Measurements from ENCODE around the gene SENP1.

Gene SENP1

DNA sequence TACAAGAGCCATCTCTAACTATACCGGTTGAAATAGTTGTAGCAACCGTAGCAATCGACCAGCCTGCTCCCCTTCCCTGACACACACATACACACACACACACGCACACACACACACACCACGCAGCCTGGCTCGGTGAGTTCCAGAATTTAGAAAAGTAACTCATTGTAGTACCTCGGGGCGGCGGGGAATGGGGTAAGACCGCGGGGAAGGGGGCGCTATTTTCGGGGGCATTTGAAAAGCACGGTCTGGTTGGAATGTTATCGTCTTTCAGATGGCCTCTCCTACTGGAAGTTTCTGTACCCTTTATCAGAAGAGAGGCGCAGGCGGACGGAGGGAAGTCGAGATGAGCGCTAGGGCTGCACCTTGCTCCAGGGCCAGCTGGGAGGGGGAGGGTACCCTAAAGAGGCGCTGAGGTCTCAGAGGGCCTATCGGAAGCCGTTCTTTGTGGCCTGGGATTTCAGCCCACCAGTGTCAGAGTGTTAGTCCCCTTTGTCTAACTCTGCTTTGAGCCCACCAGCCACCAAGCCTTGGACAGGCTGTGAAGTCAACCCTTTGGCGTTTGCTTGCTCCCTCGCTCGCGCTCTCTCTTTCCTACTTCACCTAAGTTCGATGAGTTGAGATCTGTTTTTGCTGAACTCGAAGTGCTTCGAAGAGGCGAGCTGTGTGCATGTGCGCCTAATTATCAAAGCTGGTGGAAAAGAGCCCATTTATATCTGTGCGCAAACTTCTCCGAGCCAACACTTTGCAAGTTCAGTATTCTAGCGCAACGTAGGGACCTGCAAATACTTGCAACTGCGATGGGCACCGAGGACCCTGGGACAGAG lies 102.4 kb downstream of the SENP1 start:
- DNase-seq (ENCODE audit: insufficient read length, low spot score) (no peak), FAIRE-seq (no peak)

DNA sequence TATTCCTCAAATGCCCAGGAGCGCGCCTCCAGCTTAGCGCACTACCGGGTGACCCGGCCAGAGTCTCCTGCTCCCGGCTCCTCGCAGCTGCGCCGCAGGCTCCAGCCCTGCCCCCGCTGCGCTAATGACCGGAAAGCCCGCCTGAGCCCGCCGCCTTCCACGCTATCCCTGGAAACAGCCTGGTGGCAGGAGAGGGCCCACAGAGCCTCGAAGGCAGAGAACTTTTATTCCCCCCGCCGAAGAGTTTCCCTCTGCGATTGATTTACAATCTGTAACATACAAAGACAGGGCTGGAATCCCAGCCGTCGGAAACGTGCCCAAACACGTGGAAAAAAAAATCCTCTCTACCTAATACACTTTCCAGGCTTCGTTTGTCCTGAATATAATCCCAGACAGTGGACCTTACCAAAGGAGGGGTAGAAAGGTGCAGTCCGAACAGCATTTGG lies 103.1 kb downstream of the SENP1 start:
- FAIRE-seq = no peak
- DNase-seq (ENCODE audit: insufficient read length, low spot score) = no peak

DNA sequence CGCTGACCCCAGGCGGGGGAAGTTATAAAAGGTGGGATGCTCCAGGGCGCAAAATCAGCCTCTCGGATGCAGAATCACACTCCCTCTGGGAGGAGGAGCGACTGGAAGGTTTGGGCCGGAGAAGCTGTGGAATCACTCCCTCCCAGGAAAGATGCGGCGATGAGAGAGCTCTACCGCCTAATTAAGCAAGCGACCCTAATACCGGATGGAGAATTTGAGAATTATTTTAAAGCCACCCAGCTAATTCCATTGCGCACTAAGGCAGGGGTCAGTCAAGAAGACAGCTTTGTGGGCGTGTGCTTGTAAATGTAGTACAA lies 103.5 kb downstream of the SENP1 start:
- FAIRE-seq (no peak), DNase-seq (ENCODE audit: insufficient read length, low spot score) (no peak)

DNA sequence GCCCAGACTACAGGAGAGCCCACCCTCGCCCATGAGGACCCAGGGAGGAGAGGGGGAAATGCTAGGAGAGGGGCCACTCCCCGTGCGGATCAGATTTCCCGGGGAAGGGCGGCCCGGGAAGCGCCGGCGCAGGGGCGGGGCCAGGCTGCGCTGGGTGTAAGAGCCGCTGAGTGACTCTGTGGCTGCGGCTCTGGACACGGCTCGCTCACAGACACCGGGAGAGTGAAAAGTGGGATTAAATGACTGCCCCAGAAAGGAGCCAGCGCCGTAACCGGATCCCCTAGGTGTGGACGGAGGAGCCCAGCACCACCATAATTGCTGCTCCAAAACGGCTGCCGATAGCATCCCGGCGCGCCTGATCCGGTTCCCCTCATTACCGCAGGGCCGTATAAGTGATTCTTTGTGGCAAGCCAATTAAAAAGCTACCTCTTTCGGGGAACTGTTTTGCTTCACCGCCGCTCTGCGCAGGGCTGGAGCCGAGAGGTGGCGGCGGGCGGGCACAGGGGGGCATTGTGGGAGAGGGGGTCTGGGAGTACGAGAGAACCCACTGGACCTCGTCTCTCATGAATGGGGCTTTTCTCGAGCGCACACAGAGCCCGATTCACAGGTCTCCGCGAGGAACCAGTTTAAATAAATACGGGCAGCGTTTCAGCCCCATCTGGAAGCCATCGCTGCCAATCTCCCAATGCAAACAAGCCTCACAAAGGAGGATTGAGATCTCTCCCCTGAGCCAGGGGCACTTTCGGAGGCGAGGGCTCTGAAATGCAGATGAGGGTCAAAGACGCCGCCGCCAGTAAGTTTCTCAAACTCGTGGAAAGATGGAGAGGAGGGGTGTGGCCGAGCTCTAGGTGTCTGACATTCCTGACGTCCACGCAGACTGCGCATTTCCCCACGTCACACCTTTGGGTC lies 104.1 kb downstream of the SENP1 start:
- no peak for FAIRE-seq
- DNase-seq (ENCODE audit: insufficient read length, low spot score) = no peak

DNA sequence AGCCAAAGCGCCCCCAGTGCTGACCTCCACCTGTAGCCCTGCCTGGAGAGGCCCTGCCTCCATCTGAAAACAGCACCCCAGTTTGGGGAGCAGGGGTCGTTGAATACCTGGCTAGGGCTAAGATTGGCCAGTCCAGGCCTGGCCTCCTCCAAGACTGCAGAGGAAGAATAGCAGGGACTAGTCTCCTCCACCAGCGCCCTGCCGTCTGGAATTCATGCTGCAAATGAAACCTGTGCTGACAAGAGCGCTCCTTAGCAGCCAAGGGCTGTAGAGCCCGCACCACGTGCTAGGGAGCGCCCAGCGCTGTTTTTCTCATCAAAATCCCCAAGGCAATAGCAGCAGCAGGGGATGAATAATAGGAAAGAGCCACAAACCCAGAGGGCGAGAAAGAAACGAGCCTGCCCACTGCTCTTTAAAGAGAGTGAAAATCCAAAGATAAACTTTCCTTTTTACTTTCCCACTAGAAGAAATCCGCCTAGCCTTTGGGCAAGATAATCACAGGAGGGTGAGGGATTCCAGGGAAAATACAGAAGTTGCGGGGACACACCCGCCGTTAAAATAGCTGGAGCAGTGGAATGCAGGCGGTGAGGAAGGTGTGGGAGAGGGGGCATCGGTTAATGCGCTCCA lies 104.9 kb downstream of the SENP1 start:
- FAIRE-seq (no peak), DNase-seq (ENCODE audit: insufficient read length, low spot score) (no peak)

DNA sequence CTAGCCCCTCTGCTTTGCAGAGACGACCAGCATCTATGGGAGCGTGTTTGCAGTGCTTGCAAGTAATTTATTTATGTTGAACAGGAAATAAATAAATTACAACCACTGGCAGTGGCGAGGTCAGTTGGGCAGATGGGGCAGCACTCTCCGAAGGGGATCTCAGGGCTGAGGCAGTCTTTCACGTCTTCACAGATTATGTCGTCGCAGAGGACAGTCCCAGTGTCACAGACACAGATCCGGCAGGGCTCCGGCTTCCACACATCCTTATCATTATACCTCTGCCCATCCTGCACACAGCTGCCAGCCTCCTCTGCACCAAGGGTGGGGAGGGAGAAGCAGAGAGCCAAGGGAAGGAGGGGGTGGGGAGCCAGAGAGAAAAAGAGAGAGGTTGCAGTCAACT lies 106.1 kb downstream of the SENP1 start:
- DNase-seq (ENCODE audit: insufficient read length, low spot score) (no peak), FAIRE-seq (no peak)

DNA sequence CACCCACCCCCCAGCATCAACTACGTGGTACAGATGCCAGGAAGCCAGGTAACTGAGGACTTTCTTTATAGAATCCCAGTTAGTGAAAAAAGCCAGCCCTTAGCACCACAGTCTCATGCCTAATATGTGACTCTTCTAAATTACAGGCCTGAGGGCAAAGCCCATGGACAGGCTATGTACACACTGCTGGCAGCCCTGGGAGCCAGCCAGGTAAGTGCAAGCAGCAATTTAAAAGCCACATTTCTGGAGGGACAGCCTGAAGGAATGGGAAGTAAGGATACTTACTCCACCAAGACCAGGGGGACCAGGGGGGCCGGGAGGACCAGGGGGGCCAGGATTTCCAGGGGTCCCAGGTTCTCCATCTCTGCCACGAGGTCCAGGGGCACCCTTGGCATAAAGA lies 108.6 kb downstream of the SENP1 start:
- DNase-seq (ENCODE audit: insufficient read length, low spot score) = no peak
- no peak for FAIRE-seq

DNA sequence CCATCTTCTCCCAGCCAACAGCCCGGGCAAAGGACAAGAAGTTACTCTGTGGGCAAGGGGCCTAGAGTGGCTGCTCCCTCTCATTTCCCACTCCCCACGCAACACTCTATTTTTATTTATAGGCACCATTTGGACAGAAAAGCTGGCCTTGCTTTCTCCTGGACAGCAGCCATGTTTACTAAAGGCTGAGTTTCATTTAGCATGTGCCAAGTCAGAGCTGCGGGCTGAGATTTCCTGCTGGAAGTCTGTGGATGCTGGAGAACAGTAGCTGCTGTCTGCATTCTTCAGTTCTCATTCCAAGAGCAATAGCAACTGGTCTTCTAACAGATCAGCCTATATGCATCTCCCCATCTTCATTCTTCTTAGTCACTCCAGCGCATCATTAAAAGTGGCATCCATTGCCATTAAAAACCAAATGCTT lies 109.9 kb downstream of the SENP1 start:
- FAIRE-seq (no peak), DNase-seq (ENCODE audit: insufficient read length, low spot score) (no peak)

DNA sequence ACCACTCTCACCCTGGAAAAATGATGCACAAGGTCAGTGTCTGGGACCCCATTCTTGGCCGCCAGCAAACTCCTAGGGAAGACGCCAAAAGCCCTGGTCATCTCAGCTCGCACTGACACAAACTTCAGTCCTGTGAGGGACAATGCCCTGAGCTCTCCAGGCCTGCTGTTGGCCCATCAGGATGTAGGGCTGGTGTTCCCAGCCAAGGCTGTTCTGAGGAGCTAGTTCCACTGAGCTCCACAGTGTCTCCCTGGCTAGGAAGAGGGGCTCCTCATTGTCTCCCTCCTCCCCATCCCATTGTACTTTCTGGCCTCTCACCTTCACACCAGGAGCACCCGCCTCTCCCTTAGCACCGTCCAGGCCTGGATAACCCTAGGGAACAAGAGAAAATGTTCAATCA lies 112.4 kb downstream of the SENP1 start:
- FAIRE-seq = no peak
- no peak for DNase-seq (ENCODE audit: insufficient read length, low spot score)
